ENCODE measurements around the gene PARVA.

The PARVA gene

GRCh38 chr11:12464303-12464702 lies 86.9 kb downstream of the PARVA start:
- no peak for DNase-seq

- DNase-seq: no peak
These were observed 88.0 kb downstream of the PARVA start for GRCh38 chr11:12465332-12465731.

DNA sequence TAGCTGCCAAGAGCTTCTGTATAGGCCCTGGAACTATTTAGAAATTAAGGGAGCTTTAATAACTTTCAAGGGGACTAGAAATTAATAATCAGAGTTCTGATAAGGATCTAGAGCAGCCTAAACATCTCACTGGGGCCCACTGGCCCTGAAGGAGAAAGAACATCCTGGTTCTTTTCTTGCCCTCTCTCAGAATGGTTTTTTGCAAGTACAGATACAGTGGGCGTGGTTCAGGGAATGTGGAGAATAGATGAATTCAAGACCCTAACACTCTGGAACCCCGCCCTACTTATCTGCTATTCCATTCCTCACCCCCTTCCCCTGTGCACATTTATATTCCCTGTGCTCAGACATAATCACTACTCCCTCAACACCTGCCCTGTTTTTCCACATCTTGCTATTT lies 90.2 kb downstream of the PARVA start:
- no peak for DNase-seq

GRCh38 chr11:12469451-12469850 lies 92.1 kb downstream of the PARVA start:
- DNase-seq: no peak

- no peak for DNase-seq
These were observed 92.9 kb downstream of the PARVA start for GRCh38 chr11:12470236-12470635.

DNA sequence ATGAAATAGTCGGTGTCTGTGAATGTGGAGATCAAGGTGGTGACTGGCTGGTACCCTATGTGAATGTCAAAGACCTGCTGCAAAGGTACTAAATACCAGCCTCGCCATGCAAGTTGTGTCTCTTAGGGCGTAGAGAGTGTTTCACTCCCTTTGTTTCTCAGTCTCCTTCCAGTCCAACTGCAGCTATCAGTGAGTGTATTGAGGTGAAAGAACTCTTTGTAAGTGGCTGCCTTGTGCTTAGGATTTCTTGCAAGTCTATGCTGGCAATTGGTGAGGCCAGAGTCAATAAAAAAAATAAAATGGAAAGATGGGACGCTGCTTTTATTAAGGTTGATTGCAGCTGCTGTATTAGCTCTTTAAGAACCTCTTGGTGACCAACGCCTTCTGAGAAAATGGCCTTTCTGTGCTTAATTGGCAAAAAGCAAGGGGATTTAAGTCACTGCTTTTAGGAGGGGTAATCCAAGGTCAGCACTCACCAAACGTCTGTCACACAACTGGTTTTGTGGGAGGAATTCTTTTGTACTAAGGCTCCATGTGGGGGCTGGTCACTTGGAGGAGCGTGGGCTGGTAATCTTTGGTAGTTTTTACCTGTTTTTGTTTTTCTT lies 95.1 kb downstream of the PARVA start:
- no peak for DNase-seq

GRCh38 chr11:12473381-12473780 lies 96.0 kb downstream of the PARVA start:
- DNase-seq: no peak

DNA sequence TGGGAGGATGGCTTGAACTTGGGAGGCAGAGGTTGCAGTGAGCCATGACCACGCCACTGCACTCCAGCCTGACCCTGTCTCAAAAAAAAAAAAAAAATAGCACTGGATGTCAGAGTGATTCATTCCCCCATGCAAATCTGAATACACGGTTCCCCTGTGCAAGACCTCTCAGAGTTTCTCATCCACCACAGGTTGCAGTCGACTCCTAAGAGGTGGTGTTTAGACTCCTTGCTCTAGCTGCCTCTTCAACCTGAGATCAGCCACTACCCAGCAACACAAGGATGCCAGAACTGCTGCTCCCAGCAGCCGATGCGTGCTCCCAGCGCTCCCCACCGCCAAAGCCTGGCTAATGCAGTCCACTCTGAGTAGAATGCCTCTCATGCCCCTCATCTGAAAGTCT lies 97.5 kb downstream of the PARVA start:
- no peak for DNase-seq

DNA sequence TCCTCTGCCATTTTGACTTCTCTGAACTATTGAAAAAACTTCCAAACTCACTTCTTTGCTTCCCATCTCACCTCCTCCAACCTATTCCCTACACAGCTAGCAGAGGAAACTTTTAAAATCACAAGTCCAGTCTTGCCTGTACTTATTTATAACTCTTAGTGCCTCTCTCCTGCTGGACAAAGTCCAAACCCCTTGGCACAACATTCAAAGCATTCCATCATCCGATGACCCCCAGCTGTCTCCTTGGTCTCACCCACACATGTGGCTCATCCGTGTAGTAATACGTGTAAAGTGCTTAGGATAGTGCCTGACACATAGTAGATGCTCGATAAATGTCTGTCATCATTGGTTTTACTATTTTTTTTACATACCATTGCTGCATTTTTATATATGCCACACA lies 101.4 kb downstream of the PARVA start:
- DNase-seq: no peak

GRCh38 chr11:12480401-12480800 lies 103.0 kb downstream of the PARVA start:
- DNase-seq: no peak

DNA sequence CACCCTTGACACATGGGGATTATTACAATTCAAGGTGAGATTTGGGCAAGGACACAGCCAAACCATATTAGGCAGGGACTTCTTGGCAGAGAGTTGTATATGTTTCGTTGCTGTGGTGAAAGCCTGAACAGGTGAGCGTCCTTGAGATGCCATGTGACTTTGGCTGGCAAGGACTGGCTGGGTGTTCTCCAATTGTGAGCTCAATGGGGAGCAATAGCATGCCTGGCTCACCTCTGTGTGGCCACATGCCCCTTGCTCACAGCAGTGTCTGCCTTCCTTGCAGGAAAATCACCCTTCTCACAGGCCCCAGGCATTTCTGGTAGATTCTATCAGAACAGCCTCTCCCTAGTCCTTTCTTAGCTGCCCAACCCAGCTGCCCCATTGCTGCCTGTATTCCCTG lies 105.5 kb downstream of the PARVA start:
- no peak for DNase-seq

- DNase-seq: no peak
These were observed 106.2 kb downstream of the PARVA start for GRCh38 chr11:12483604-12484003.

GRCh38 chr11:12485328-12485727 lies 108.0 kb downstream of the PARVA start:
- DNase-seq: no peak

DNA sequence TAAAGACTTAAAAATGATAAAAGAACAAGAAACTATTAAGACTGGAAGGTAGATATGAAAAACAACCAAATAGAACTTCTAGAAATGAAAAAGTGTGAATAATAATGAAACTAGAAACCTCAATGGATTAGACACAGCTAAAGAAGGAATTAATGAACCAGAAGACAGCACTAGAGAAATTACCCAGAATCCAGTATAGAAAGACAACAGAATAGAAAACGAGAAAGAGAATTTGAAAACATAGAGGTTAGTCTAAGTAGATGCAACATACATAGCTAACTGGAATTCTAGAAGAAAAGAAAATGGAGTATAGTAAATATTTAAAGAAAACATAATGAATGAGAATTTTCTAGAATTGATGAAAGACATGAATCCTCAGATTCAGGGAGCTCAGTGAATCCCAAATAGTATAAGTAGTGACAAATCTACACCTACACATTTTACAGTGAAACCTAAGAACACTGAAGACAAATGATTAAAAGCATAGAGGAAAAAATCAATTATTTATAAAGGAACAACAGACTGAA lies 111.9 kb downstream of the PARVA start:
- DNase-seq: no peak

DNA sequence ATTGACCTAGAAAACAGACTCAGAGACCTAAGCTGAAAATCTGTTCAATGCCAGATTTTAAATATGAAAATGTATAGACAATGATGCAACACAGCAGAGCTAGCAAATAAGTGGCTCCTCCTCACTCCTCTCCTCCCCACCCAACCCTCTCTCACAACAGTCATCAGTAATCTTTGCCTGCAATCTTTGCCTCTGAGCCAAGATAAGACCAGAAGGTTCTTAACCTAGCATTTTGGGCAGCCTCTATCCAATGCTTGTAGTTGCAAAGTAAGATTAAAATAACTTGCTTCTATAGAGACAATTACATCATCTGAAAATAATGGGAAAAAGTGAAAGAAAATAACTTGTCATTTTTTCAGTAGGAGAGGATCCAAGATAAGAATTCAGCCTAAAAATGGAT lies 117.3 kb downstream of the PARVA start:
- DNase-seq: no peak

GRCh38 chr11:12496181-12497025 lies 119.0 kb downstream of the PARVA start:
- no peak for DNase-seq

DNA sequence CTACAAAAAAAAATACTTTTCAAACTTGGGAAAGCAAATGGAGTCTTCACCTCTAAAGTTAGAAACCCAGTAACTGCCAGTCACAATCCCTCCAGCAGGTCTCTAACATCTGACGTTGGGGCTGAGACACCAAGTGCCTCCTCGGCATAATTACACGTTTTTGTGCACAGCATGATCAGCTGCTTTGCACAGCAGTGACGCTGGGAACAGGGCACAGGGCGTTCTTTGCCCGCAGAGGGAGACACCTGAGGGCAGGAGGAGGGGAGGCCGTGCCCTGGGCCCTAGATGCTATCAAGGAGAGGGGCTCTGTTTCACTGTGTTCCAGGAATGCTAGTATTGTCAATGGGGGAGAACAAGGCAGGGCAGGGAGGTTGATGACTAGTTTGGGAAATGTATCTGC lies 120.1 kb downstream of the PARVA start:
- DNase-seq: no peak

DNA sequence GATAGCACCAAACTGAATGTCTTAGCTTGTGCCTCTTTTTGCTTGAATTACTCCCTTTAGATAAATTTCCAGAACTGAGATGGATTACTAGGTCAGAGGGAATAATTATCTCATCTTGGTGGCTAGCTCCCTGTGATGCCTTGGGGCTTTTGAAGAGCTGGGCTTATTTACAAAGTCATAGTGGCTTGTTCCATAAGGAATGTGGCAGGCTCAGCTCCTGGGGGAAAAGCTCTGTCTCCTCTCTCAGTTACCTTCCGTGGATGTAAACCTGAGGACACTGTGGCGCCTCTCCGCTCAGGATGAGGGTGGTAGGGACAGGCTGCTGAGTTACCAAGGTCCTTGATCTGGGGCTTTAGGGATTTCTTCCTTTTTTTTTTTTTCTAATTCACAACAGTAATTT lies 121.7 kb downstream of the PARVA start:
- DNase-seq: no peak

GRCh38 chr11:12502046-12502445 lies 124.7 kb downstream of the PARVA start:
- no peak for DNase-seq

GRCh38 chr11:12503039-12503484 lies 125.7 kb downstream of the PARVA start:
- no peak for DNase-seq

- no peak for DNase-seq
These were observed 126.5 kb downstream of the PARVA start for GRCh38 chr11:12503886-12504285.

- no peak for DNase-seq
These were observed 127.8 kb downstream of the PARVA start for GRCh38 chr11:12505183-12505582.

DNA sequence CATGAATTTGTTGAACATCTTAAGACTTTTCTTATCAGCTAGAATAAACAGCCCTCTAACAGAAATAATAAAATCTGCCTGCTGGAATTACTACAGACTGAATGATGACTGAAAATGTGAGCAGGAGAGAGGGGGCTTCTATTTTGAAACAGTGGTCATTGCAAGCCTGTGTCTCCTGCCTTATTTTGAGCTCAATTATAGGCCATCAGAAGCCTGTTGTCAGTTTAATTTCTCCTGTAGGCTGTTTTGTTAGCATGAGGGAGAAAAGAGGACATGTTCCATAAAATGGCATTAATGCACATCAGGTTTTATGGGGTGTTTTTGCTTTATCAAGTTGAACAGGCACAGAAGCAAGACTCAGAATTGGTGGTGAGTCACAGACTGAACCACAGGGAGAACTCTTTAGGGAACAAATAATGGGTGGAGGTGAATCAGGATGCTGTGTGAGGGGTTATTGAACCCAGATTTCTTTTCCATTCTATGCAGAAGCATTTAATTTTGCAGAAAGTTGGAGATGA lies 129.1 kb downstream of the PARVA start:
- no peak for DNase-seq

DNA sequence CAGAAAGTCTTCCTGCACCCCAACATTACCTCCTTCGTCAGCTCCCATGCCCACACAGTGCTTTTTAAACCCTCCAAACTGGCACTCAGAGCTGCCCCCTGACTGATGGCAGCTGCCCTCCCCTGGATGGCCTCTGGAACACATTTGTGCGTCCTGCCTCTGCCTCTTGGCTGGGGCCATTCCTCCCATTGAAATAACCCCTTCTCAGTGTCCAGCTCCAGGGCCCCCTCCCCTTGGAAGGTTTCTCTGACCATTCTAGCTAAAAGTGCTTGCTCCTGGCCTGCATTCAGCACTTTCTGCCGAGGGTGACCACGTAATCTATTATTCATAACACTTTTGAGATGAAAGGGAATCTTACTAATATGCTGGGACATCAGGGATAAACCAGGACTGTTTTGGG lies 130.0 kb downstream of the PARVA start:
- no peak for DNase-seq
